HFF-Myc (cell line): ENCODE measurements around the gene TXNDC5.

Experiments
- DNase-seq: peaks from one replicate; pipeline ENCODE4 v3.0.0-alpha.2; 2011; ENCODE audit warnings: low read depth; ENCODE audit errors: extremely low read depth
- H3K4me3 ChIP-seq: replicated peaks from 2 replicates; pipeline ENCODE4 v1.5.1; 2011; ENCODE audit warnings: low read depth, mild to moderate bottlenecking, control low read depth, low read length
- TF ChIP-seq, protein P1 (sequence below): IDR thresholded peaks from 2 replicates; pipeline ENCODE4 v1.5.1; 2012; ENCODE audit warnings: mild to moderate bottlenecking, low read depth, low read length, control low read depth; ENCODE audit errors: missing control alignments

Gene TXNDC5

DNA sequence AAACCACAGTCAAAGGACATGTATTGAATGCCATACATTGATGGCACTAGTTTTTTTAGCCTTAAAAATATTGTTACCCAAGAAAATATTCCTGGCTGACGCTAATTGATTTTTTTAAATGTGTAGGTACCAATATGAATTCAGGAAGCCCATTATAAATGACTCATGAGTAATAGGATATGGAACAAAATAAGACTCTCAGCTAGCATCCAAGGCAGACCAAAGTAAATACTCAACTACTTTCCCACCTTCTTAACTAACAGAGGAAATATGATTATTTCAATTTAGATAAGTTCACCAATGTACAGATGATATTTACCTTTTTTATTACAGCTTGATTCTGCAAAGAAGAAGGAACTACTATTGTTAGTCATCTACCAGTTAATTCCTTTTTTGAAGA is 43.2 kb upstream of the TXNDC5 start:
- TF ChIP-seq, protein P1, sequence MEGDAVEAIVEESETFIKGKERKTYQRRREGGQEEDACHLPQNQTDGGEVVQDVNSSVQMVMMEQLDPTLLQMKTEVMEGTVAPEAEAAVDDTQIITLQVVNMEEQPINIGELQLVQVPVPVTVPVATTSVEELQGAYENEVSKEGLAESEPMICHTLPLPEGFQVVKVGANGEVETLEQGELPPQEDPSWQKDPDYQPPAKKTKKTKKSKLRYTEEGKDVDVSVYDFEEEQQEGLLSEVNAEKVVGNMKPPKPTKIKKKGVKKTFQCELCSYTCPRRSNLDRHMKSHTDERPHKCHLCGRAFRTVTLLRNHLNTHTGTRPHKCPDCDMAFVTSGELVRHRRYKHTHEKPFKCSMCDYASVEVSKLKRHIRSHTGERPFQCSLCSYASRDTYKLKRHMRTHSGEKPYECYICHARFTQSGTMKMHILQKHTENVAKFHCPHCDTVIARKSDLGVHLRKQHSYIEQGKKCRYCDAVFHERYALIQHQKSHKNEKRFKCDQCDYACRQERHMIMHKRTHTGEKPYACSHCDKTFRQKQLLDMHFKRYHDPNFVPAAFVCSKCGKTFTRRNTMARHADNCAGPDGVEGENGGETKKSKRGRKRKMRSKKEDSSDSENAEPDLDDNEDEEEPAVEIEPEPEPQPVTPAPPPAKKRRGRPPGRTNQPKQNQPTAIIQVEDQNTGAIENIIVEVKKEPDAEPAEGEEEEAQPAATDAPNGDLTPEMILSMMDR, result no peak
- H3K4me3 ChIP-seq, result no peak overlapping the region
- no peak for DNase-seq

DNA sequence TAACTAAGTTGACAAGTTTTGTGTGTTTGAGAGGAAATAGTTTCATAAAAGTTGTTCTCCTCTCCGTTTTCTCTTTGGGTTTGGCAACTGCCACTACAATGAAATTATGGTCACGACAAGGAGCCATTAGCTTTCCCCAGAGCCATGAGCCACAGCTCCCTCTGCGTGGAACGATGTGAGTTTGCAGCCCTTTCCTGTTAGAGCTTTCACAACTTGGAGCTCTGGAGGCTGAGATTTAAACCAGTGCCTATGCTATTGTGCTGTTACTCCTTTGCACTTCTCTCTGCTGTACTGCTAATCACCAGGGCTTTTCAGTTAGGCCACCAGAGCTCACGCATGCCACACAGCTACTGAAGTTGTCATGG is 29.3 kb upstream of the TXNDC5 start:
- no peak overlapping the region for H3K4me3 ChIP-seq
- TF ChIP-seq, protein P1, result no peak
- no peak for DNase-seq

- DNase-seq, result no peak
Observed at GRCh38 chr6:7939184-7939863, 28.7 kb upstream of the TXNDC5 start.

GRCh38 chr6:7938562-7939183 is 28.1 kb upstream of the TXNDC5 start:
- TF ChIP-seq, protein P1, result no peak
- DNase-seq, result no peak
- H3K4me3 ChIP-seq, result no peak overlapping the region

More at GRCh38 chr6:7939184-7939863, 28.7 kb upstream of the TXNDC5 start:
- H3K4me3 ChIP-seq, result no peak overlapping the region
- TF ChIP-seq, protein P1, result no peak

GRCh38 chr6:7933794-7934193 is 23.2 kb upstream of the TXNDC5 start:
- TF ChIP-seq, protein P1, result no peak
- DNase-seq, result no peak
- H3K4me3 ChIP-seq, result no peak overlapping the region

DNA sequence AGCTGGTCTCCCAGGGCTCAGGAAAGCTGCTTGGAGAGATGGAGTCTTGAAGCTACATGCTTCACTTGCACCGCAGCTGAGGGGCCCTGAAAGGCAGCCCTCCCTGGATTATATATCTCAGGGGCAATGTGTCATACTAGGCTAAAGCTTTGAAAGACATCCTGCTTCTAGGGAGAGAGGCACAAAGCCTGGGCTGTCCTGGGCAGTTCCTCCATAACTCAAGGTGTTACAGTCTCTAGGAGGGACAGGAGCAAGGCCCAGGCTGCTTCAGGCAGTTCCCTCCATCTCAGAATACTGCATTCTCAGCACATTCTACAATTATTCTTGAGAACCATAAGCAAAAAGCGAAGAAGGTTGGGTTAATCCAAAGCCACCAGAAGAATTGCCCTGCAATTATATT is 22.0 kb upstream of the TXNDC5 start:
- TF ChIP-seq, protein P1, result no peak
- DNase-seq, result no peak
- no peak overlapping the region for H3K4me3 ChIP-seq
